GM12878 (cell line): ENCODE measurements around the gene TOGARAM1. TPM values are rescaled to one million over a fixed set of nuclear protein-coding genes. Genes with fewer than 3 reads are reported as not detected.
A peak's percentile ranks its signal among the peaks of the same experiment; 100 is the strongest.

Source experiments
- ATAC-seq: fragments of 200-7000 bp; cut with Tn5 transposase; 3 replicates; pipeline ENCODE4 v1.9.1; 2020; ENCODE audit warnings: mild to moderate bottlenecking, moderate library complexity
- BruUV-seq: library from RNA; stranded (reverse); fragments of 400-500 nt; replicated peaks from 2 replicates; lab custom pipeline; 2021; lab: Mats Ljungman, UMichigan
- CTCF ChIA-PET: fragments of 300-600 bp; sonication (Branson Sonifier 250); formaldehyde crosslinking; extraction: SDS; loops from one replicate; lab custom pipeline; 2021; ENCODE audit warnings: inconsistent platforms; lab: Yijun Ruan, JAX
- POLR2A ChIA-PET: fragments of 350-600 bp; formaldehyde crosslinking; extraction: SDS; loops from one replicate; lab custom pipeline; 2021; ENCODE audit warnings: inconsistent platforms; lab: Charles Lee
- RAD21 ChIA-PET: fragments of 300-600 bp; sonication (Branson Sonifier 250); formaldehyde crosslinking; loops from one replicate; lab custom pipeline; 2023; ENCODE audit warnings: antibody characterized with exemption; ENCODE audit not compliant: unreplicated experiment; lab: Charles Lee
- SMC1A ChIA-PET: fragments of 300-600 bp; sonication (Branson Sonifier 250); formaldehyde crosslinking; loops from one replicate; lab custom pipeline; 2023; ENCODE audit not compliant: unreplicated experiment, uncharacterized antibody; lab: Charles Lee
- DNase-seq: peaks from one replicate; pipeline ENCODE4 v3.0.0-alpha.2; 2011; ENCODE audit warnings: low read depth, low spot score
- FAIRE-seq: peaks from 3 replicates; lab custom pipeline; 2011; peaks lifted over from hg19 to GRCh38; lab: Jason Lieb, UNC
- H2AFZ ChIP-seq: 2 replicates; pipeline ENCODE4 v1.6.0; 2011; ENCODE audit warnings: low read depth, low read length, control low read depth; ENCODE audit not compliant: control insufficient read depth
- H3K27ac ChIP-seq: 2 replicates; pipeline ENCODE4 v1.5.1; 2011; ENCODE audit warnings: control low read depth; ENCODE audit not compliant: control insufficient read depth, insufficient read depth
- H3K27me3 ChIP-seq, 2 experiments: replicated peaks in 1 of 2; 2 replicates each; pipeline versions ENCODE4 v1.6.0 to v1.6.1; 2011; ENCODE audit warnings: low read length in 1 of 2; ENCODE audit not compliant: control insufficient read depth in 2 of 2, insufficient read depth in 2 of 2
- H3K36me3 ChIP-seq, 2 experiments: 2 replicates each; pipeline ENCODE4 v1.5.1; 2011; ENCODE audit warnings: low read length in 1 of 2; ENCODE audit not compliant: control insufficient read depth in 2 of 2, insufficient read depth in 2 of 2
- H3K4me1 ChIP-seq: 2 replicates; pipeline ENCODE4 v1.6.1; 2011; ENCODE audit warnings: mild to moderate bottlenecking, low read length, moderate library complexity, mixed read lengths; ENCODE audit not compliant: control insufficient read depth, insufficient read depth
- H3K4me2 ChIP-seq: 2 replicates; pipeline ENCODE4 v1.6.0; 2011; ENCODE audit warnings: control low read depth; ENCODE audit not compliant: control insufficient read depth, insufficient read depth
- H3K4me3 ChIP-seq: fragments of 200-600 bp; sonication (generic); 2 replicates; pipeline ENCODE4 v1.5.1; 2016
- H3K79me2 ChIP-seq: 2 replicates; pipeline ENCODE4 v1.6.0; 2011; ENCODE audit warnings: low read length; ENCODE audit not compliant: control insufficient read depth, insufficient read depth
- H3K9ac ChIP-seq: 2 replicates; pipeline ENCODE4 v1.8.0; 2011; ENCODE audit warnings: low read length, control low read depth, mixed read lengths; ENCODE audit not compliant: control insufficient read depth, insufficient read depth
- H3K9me3 ChIP-seq: replicated peaks from 3 replicates; pipeline ENCODE4 v1.5.1; 2011; ENCODE audit warnings: mild to moderate bottlenecking, low read length; ENCODE audit not compliant: control insufficient read depth, insufficient read depth
- H4K20me1 ChIP-seq: 2 replicates; pipeline ENCODE4 v1.6.0; 2011; ENCODE audit not compliant: control insufficient read depth, insufficient read depth
- IKZF1 ChIP-seq: fragments of 450-650 bp; conservative IDR thresholded peaks from 2 replicates; pipeline ENCODE4 v1.6.1; 2017; ENCODE audit warnings: antibody characterized with exemption, mild to moderate bottlenecking
- IKZF2 ChIP-seq, 2 experiments: fragments of 450-650 bp; IDR thresholded peaks; 2 replicates each; pipeline ENCODE4 v1.6.1; 2017; ENCODE audit warnings: mild to moderate bottlenecking in 2 of 2, moderate library complexity in 2 of 2
- JUND ChIP-seq: IDR thresholded peaks from 2 replicates; pipeline ENCODE4 v1.6.1; 2012; ENCODE audit warnings: low read depth, mild to moderate bottlenecking, low read length, improper control_type of control experiment, moderate library complexity
- NR2C2 ChIP-seq: IDR thresholded peaks from 2 replicates; pipeline ENCODE4 v1.6.1; 2011; ENCODE audit warnings: borderline replicate concordance, low read depth; ENCODE audit not compliant: control insufficient read depth, insufficient read length
- PML ChIP-seq: IDR thresholded peaks from 2 replicates; pipeline ENCODE4 v1.6.1; 2012; ENCODE audit warnings: low read length, inconsistent platforms
- POU2F2 ChIP-seq: IDR thresholded peaks from 3 replicates; pipeline ENCODE4 v1.6.1; 2011; ENCODE audit warnings: low read depth, mild to moderate bottlenecking, low read length, borderline replicate concordance
- SP1 ChIP-seq: IDR thresholded peaks from one replicate; pipeline ENCODE4 v1.6.1; 2011; ENCODE audit warnings: low read depth, low read length
- SPI1 ChIP-seq: IDR thresholded peaks from 2 replicates; pipeline ENCODE4 v1.6.1; 2011; ENCODE audit warnings: low read depth, mild to moderate bottlenecking, low read length, moderate library complexity, borderline replicate concordance; ENCODE audit not compliant: insufficient read depth
- SREBF2 ChIP-seq: IDR thresholded peaks from 2 replicates; pipeline ENCODE4 v1.6.1; 2012; ENCODE audit warnings: mild to moderate bottlenecking, low read length
- WRNIP1 ChIP-seq: IDR thresholded peaks from 2 replicates; pipeline ENCODE4 v1.6.1; 2011; ENCODE audit warnings: low read depth, low read length, improper control_type of control experiment, borderline replicate concordance
- WGBS: methylation state at CpG from one replicate; pipeline ENCODE4 v1.1.6; 2016; ENCODE audit warnings: low lambda C conversion rate; ENCODE audit not compliant: insufficient replicate concordance, insufficient coverage; ENCODE audit errors: missing lambda C conversion rate; 5-methylcytosine and 5-hydroxymethylcytosine counted together
- in situ Hi-C: fragments of 300-500 bp; cut with MboI; formaldehyde crosslinking; loops from 9 replicates; pipeline ENCODE4 v1.14.3; 2018; ENCODE audit warnings: mixed read lengths
- intact Hi-C: fragments of 100-400 bp; cut with micrococcal nuclease; formaldehyde crosslinking; loops from one replicate; pipeline ENCODE4 v1.14.2; 2022; ENCODE audit not compliant: unreplicated experiment
- polyA plus RNA-seq, 11 experiments: library from polyadenylated mRNA; depleted of rRNA in 4 of 11; unstranded in 6 of 11; stranded (reverse) in 5 of 11; fragments of >200 nt; fragmentation: Nextera tagmentation in 4 of 11; fragmentation: Illumina TruSeq in 1 of 11; extraction: Ambion mirVana in 4 of 11; extraction: Trizol in 1 of 11; gene quantifications; 1 replicate in 1 of 11; 2 replicates in 10 of 11; pipeline versions ENCODE4 v1.2.1 to v1.2.3, GENCODE V29; 2011 to 2016; ENCODE audit warnings: inconsistent platforms in 2 of 11, missing spikeins in 2 of 11, low read depth in 1 of 11
- total RNA-seq, 4 experiments: library from RNA; depleted of rRNA in 3 of 4; stranded (reverse); fragments of >200 nt in 3 of 4; fragmentation: Illumina TruSeq in 1 of 4; extraction: Trizol in 1 of 4; gene quantifications; 2 replicates each; pipeline versions ENCODE4 v1.2.1 to v1.2.3, GENCODE V29; 2013 to 2021
- TF ChIP-seq, protein P1 (sequence below): IDR thresholded peaks from 2 replicates; pipeline ENCODE4 v1.6.1; 2011; ENCODE audit warnings: borderline replicate concordance, low read depth, mild to moderate bottlenecking, moderate library complexity, mixed read lengths, low read length; ENCODE audit not compliant: insufficient read depth; ENCODE audit errors: extremely low read length
- TF ChIP-seq, protein P2 (sequence below): fragments of 450-650 bp; IDR thresholded peaks from 2 replicates; pipeline ENCODE4 v1.6.1; 2017; ENCODE audit warnings: low read depth, mild to moderate bottlenecking, moderate library complexity

Gene TOGARAM1
- total and polyA plus RNA-seq, 10 of the 15 experiments (the other 5 are each of a cell fraction or from before 2014, with no cell fraction given) = 2.1 to 14.4 (median 7.2) TPM

DNA sequence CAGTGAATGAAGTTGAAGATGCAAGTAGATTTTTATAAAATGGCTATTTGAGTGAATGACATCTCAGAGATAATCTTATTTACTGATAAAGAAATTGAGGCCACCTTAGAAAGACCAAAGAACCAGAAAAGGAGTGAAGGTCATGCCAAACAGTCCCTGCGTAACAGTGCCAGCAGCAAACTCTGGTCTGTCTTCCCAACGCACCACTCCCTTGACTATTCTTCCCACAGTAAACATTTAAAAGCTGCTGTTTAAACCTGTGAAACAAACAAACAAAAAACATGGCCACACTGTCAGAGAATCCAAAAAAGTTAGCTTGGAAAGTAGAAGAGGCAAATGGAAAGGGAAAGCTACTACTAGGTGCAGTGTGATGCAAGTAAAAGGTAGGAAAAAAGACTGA lies 120.4 kb downstream of the TOGARAM1 start (continued):
- TF ChIP-seq, protein P1, sequence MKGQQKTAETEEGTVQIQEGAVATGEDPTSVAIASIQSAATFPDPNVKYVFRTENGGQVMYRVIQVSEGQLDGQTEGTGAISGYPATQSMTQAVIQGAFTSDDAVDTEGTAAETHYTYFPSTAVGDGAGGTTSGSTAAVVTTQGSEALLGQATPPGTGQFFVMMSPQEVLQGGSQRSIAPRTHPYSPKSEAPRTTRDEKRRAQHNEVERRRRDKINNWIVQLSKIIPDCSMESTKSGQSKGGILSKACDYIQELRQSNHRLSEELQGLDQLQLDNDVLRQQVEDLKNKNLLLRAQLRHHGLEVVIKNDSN = no peak

DNA sequence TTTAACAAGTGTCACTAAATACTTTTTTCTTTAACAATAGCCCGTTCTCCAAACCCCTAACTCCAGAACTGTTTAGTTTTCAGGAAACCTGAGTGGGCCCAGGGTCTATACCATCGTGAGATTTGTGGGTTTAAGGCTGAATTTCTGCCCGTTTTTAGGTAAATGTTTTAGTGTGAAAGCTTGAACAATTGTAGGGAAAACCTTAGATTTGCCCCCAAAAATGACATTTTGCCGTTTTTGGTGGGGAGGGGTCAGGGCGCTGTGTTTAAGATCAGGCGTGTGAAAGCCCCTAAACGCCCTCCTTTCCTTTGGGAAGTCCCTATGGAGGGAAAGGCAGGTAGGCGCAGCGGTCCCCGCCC lies 121.6 kb downstream of the TOGARAM1 start:
- Histone ChIP-seq H3K9me3 (no peaks in the 10 kb centered on the region), H3K79me2 (peaks cover 45% of the 10 kb centered on the region), H3K4me3 (peak overlapping the region; percentile 64), H3K4me2 (peak overlapping the region; percentile 85), H2AFZ (peak overlapping the region; percentile 87), H3K36me3 (no peaks in the 10 kb centered on the region), H3K27me3 (no peaks in the 10 kb centered on the region), H3K4me1 (peaks cover 6% of the 10 kb centered on the region), H3K9ac (peak overlapping the region; percentile 71), H3K27ac (peak overlapping the region; percentile 71), H4K20me1 (no peaks in the 10 kb centered on the region)
- WGBS = under 1% methylated on average over 10 of the region's 10 CpGs
- ChIA-PET SMC1A (interaction anchor here (0.9 to 3.4 kb wide), 6 partner anchors 8 to 121 kb away, joined by 3 to 16 read pairs (median 8); partner anchors contain the start of genes FANCM, KLHL28 and TOGARAM1), RAD21 (interaction anchor here (1.2 kb wide), 1 partner anchor 169 kb away, joined by 3 read pairs; the partner anchor contains the start of gene MIS18BP1), CTCF (interaction anchor here (1.3 kb wide), 1 partner anchor 122 kb away, joined by 3 read pairs; the partner anchor contains the start of genes KLHL28 and TOGARAM1), POLR2A (interaction anchor here (1.3 to 3.9 kb wide), 2 partner anchors 51 to 121 kb away, joined by 3 to 44 read pairs; partner anchors contain the start of genes KLHL28 and TOGARAM1)
- no peak for DNase-seq
- no peak for ATAC-seq
- TF ChIP-seq NR2C2 (no peak), IKZF2 (IDR thresholded peaks at IDR 0.05) (peak in 1 of 2 experiments; percentile 49; a peak in 3 of 4 replicates), SP1 (no peak), PML (no peak), JUND (no peak), SREBF2 (no peak), IKZF1 (peak; percentile 49; the same call in 1 of the 2 replicates), WRNIP1 (no peak), POU2F2 (no peak), SPI1 (no peak)
- TF ChIP-seq, protein P2, sequence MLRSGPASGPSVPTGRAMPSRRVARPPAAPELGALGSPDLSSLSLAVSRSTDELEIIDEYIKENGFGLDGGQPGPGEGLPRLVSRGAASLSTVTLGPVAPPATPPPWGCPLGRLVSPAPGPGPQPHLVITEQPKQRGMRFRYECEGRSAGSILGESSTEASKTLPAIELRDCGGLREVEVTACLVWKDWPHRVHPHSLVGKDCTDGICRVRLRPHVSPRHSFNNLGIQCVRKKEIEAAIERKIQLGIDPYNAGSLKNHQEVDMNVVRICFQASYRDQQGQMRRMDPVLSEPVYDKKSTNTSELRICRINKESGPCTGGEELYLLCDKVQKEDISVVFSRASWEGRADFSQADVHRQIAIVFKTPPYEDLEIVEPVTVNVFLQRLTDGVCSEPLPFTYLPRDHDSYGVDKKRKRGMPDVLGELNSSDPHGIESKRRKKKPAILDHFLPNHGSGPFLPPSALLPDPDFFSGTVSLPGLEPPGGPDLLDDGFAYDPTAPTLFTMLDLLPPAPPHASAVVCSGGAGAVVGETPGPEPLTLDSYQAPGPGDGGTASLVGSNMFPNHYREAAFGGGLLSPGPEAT = peak; percentile 65; the same call in 1 of the 2 replicates
- no TSS peak for BruUV-seq
- intact Hi-C loops = no loop called here
- in situ Hi-C loops = no loop called here
- FAIRE-seq = no peak
